ENCODE measurements around the gene TM4SF4.

GRCh38 chr3:149506965-149507364 lies 32.5 kb downstream of the TM4SF4 start:
- TF ChIP-seq RARB (CRISPR knock-in tag; IDR thresholded peaks at IDR 0.05) (no peak), TSHZ2 (CRISPR knock-in tag; IDR thresholded peaks at IDR 0.05) (no peak), ZNF70 (CRISPR knock-in tag; IDR thresholded peaks at IDR 0.05) (no peak), BACH2 (CRISPR knock-in tag; IDR thresholded peaks at IDR 0.05; ENCODE audit: borderline replicate concordance) (no peak), PPARA (CRISPR knock-in tag; IDR thresholded peaks at IDR 0.05; ENCODE audit: borderline replicate concordance) (no peak), PATZ1 (CRISPR knock-in tag; IDR thresholded peaks at IDR 0.05; ENCODE audit: borderline replicate concordance) (no peak), ISL1 (CRISPR knock-in tag; IDR thresholded peaks at IDR 0.05) (no peak), ZFP30 (CRISPR knock-in tag; IDR thresholded peaks at IDR 0.05) (no peak), ZFP3 (CRISPR knock-in tag; IDR thresholded peaks at IDR 0.05) (no peak)
